HepG2 (cell line): ENCODE measurements around the gene HRG. TPM values are rescaled to one million over a fixed set of nuclear protein-coding genes. Genes with fewer than 3 reads are reported as not detected.

Experiments used
- DDIT3 ChIP-seq: sonication (generic); formaldehyde crosslinking; IDR thresholded peaks from 2 replicates; pipeline ENCODE4 v1.4.0; 2020; ENCODE audit warnings: mild to moderate bottlenecking, missing genetic modification reagents
- FIP1L1 ChIP-seq: fragments of 200-400 bp; formaldehyde crosslinking; IDR thresholded peaks from 2 replicates; pipeline ENCODE4 v1.6.1; 2018; ENCODE audit warnings: low read depth, mild to moderate bottlenecking, low read length, moderate library complexity, borderline replicate concordance; ENCODE audit not compliant: insufficient read depth
- NR2F2 ChIP-seq: IDR thresholded peaks from 2 replicates; pipeline ENCODE4 v1.6.1; 2012; ENCODE audit warnings: low read depth, inconsistent platforms, borderline replicate concordance
- PATZ1 ChIP-seq: sonication (generic); formaldehyde crosslinking; IDR thresholded peaks from 2 replicates; pipeline ENCODE4 v1.4.0; 2020; ENCODE audit warnings: missing genetic modification reagents
- PRMT3 ChIP-seq: sonication (generic); formaldehyde crosslinking; IDR thresholded peaks from 2 replicates; pipeline ENCODE4 v1.8.1; 2022; ENCODE audit warnings: low read depth, mild to moderate bottlenecking, moderate library complexity, missing genetic modification reagents, borderline replicate concordance
- SCMH1 ChIP-seq: sonication (generic); formaldehyde crosslinking; IDR thresholded peaks from 2 replicates; pipeline ENCODE4 v1.9.0; 2021; ENCODE audit warnings: missing genetic modification reagents, mild to moderate bottlenecking, borderline replicate concordance
- ZBTB40 ChIP-seq, 2 experiments: fragments of 450-650 bp in 1 of 2; sonication (generic) in 1 of 2; formaldehyde crosslinking in 1 of 2; IDR thresholded peaks; 2 replicates each; pipeline versions ENCODE4 v1.6.1 to v1.8.0; 2016 to 2022; ENCODE audit warnings: antibody characterized with exemption in 1 of 2, mild to moderate bottlenecking in 1 of 2, missing genetic modification reagents in 1 of 2
- ZFY ChIP-seq: sonication (generic); formaldehyde crosslinking; IDR thresholded peaks from 2 replicates; pipeline ENCODE4 v1.4.0; 2020; ENCODE audit warnings: missing genetic modification reagents
- ZFYVE20 ChIP-seq: sonication (generic); formaldehyde crosslinking; IDR thresholded peaks from 2 replicates; pipeline ENCODE4 v1.8.0; 2023; ENCODE audit warnings: low read depth, mild to moderate bottlenecking, moderate library complexity, missing genetic modification reagents, borderline replicate concordance
- ZIK1 ChIP-seq: sonication (generic); formaldehyde crosslinking; IDR thresholded peaks from 2 replicates; pipeline ENCODE4 v1.5.0; 2020; ENCODE audit warnings: mild to moderate bottlenecking, low read depth, missing genetic modification reagents, borderline replicate concordance
- ZMAT5 ChIP-seq: sonication (generic); formaldehyde crosslinking; IDR thresholded peaks from 2 replicates; pipeline ENCODE4 v1.5.0; 2020; ENCODE audit warnings: mild to moderate bottlenecking, low read depth, missing genetic modification reagents, borderline replicate concordance
- ZNF124 ChIP-seq: sonication (generic); formaldehyde crosslinking; IDR thresholded peaks from 2 replicates; pipeline ENCODE4 v1.4.0; 2020; ENCODE audit warnings: missing genetic modification reagents
- ZNF33B ChIP-seq: sonication (generic); formaldehyde crosslinking; IDR thresholded peaks from 2 replicates; pipeline ENCODE4 v1.5.1; 2020; ENCODE audit warnings: mild to moderate bottlenecking, missing genetic modification reagents
- ZNF432 ChIP-seq: sonication (generic); formaldehyde crosslinking; IDR thresholded peaks from 2 replicates; pipeline ENCODE4 v1.5.0; 2020; ENCODE audit warnings: missing genetic modification reagents, mild to moderate bottlenecking, borderline replicate concordance
- ZSCAN20 ChIP-seq: sonication (generic); formaldehyde crosslinking; IDR thresholded peaks from 2 replicates; pipeline ENCODE4 v1.4.0; 2020; ENCODE audit warnings: missing genetic modification reagents, mild to moderate bottlenecking, borderline replicate concordance
- polyA plus RNA-seq, 8 experiments: library from polyadenylated mRNA; depleted of rRNA in 3 of 8; stranded (reverse) in 7 of 8; unstranded in 1 of 8; fragments of >200 nt; fragmentation: Illumina TruSeq in 4 of 8; extraction: Trizol in 4 of 8; gene quantifications; 2 replicates each; pipeline versions ENCODE4 v1.2.1 to v1.2.3, GENCODE V29; 2011 to 2016; ENCODE audit warnings: low read depth in 4 of 8, missing spikeins in 1 of 8, mixed read lengths in 1 of 8; ENCODE audit not compliant: insufficient read depth in 1 of 8
- total RNA-seq, 5 experiments: library from RNA; depleted of rRNA; stranded (reverse); fragments of >200 nt; fragmentation: Illumina TruSeq; extraction: Trizol; gene quantifications; 2 replicates each; pipeline ENCODE4 v1.2.3, GENCODE V29; 2016; ENCODE audit warnings: low read depth in 1 of 5

The HRG gene
- total and polyA plus RNA-seq, 2 of the 13 experiments (the other 11 are each of a cell fraction or from before 2014, with no cell fraction given): 0.09 to 0.11 TPM

GRCh38 chr3:186617036-186617946, 48.5 kb upstream of the HRG start (continued):
- TF ChIP-seq DDIT3 (no peak), ZFYVE20 (CRISPR knock-in tag) (no peak), FIP1L1 (no peak), ZMAT5 (CRISPR knock-in tag) (0 out of 2 replicates have a peak, but pooled peaks have one; percentile 92), ZNF33B (CRISPR knock-in tag) (no peak), ZSCAN20 (CRISPR knock-in tag) (no peak), ZNF124 (CRISPR knock-in tag) (no peak), ZIK1 (no peak), PRMT3 (CRISPR knock-in tag) (peak; percentile 84; the same call in 1 of the 2 replicates), NR2F2 (no peak), ZNF432 (no peak), ZBTB40 (IDR thresholded peaks at IDR 0.05) (no peak), ZBTB40 (CRISPR knock-in tag; IDR thresholded peaks at IDR 0.05) (no peak), ZFY (CRISPR knock-in tag) (no peak), SCMH1 (CRISPR knock-in tag) (no peak), PATZ1 (CRISPR knock-in tag) (no peak)
